Fibroblast of mammary gland (primary cell): ENCODE measurements around the gene CSF1R.

Source experiments
- DNase-seq: peaks from one replicate; pipeline ENCODE4 v3.0.0-alpha.2; 2010; ENCODE audit warnings: low read depth
- H3K4me3 ChIP-seq: 2 replicates; pipeline ENCODE4 v1.5.1; 2011; ENCODE audit warnings: low read depth, mild to moderate bottlenecking, low read length, moderate library complexity; ENCODE audit not compliant: control insufficient read depth
- CTCF ChIP-seq: conservative IDR thresholded peaks from 2 replicates; pipeline ENCODE4 v1.5.1; 2011; ENCODE audit warnings: low read depth, low read length, inconsistent platforms; ENCODE audit not compliant: control insufficient read depth, insufficient read depth

Gene CSF1R

GRCh38 chr5:150061538-150061995 is 24.8 kb downstream of the CSF1R start:
- DNase-seq = no peak
- TF ChIP-seq CTCF = no peak
- H3K4me3 ChIP-seq = no peak overlapping the region

DNA sequence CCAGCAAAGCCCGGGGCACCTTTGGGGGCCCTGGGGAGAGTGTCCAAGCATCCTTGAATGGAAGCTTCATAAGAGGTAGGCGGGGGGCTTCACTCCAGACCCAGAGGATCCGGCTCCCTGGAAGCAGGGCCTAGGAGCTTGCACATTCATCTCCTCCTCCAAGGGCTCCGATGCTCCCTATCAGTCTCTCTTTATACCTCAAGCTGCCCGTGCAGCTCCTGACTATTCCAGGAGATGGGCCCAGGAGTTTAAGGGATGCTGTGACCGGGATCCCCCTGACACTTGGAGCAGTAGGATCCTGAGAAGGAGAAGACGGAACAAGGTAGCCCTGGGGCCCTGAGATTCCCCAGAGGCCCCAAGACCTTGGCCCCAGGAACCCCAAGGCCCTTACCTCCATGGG is 25.9 kb downstream of the CSF1R start:
- TF ChIP-seq CTCF = no peak
- H3K4me3 ChIP-seq = no peak overlapping the region
- no peak for DNase-seq

DNA sequence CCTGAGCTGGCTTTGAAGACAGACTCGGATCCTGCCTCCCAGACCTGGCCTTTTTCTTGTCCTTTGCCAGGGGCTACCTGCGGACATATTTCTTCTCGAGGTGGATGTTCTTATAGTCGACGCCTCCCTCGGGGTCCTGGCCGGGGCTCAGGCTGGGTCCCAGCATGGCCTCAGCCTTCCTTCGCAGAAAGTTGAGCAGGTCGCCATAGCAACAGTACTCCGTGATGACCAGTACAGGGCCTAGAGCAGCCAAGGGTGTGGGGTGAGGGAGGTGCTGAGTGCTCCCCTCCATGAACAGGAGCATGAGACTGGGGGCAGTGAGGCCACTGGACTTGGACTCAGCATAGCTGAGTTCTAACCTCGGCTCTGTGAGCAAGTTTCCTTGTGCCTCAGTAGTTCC is 26.7 kb downstream of the CSF1R start:
- no peak for DNase-seq
- no peak overlapping the region for H3K4me3 ChIP-seq
- TF ChIP-seq CTCF = no peak

- DNase-seq = peak; percentile 94
- no peak for TF ChIP-seq CTCF
Observed at GRCh38 chr5:150058480-150059126, 27.8 kb downstream of the CSF1R start.

DNA sequence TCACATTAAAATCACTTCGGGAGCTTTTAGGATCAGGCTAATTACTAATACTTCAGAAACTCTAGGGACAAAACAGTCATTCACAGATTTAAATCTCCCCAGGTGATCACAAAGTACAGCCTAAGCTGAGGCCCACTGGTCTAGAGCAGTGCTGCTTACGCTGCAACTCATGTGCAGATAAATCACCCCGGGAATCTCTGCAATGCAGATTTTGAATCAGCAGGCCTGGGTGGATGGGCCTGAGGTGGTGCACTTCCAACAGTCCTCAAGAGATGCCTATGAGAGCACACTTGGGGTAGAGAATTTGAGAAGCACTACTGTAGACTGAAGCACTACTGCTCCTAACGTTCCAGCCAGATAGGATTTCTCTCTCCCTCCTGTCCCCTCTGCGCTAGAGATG is 28.4 kb downstream of the CSF1R start:
- no peak for TF ChIP-seq CTCF
- no peak overlapping the region for H3K4me3 ChIP-seq
- no peak for DNase-seq

More at GRCh38 chr5:150058480-150059126, 27.8 kb downstream of the CSF1R start:
- H3K4me3 ChIP-seq = no peak overlapping the region

DNA sequence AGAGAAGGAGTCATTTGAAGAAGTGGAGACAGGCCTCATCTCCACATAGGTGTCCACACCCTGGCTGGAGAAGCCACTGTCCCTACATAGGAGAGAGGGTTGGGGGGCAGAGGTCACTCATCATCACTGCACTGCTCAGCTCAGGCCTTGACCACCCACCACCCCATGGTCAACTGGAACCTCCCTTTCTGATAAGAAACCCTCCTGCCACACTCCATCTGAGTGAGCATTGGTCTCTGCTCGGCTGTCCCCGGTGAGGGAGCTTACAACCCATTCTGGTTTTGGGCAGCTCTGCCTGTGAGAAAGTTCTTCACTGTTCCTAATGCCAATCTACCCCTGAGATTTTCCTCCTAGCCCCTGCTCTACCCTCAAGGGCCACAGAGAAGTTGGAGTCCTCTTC is 28.8 kb downstream of the CSF1R start:
- no peak for DNase-seq
- no peak for TF ChIP-seq CTCF
- no peak overlapping the region for H3K4me3 ChIP-seq

DNA sequence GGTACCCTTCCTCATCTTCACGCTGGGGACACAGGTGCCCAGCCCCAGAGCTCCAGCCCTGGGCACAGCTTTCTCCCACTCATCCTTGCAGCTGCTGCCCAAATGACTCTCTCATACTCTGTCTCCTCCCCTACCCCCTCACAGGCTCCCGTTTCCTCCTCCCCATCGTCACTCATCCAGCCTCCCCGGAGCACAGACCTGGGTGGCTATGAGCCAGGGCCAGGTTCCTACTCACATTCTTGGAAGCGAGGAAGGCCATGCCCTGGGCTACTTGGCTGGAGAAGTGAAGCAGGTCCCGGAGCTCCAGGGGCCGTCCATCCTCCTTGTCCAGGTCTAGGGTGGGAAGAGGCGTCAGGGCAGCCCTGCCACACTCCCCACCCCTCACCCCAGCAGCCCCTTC is 29.3 kb downstream of the CSF1R start:
- TF ChIP-seq CTCF = no peak
- H3K4me3 ChIP-seq = no peak overlapping the region
- no peak for DNase-seq
